Measurements from ENCODE around the gene PRPF8.

PRPF8 gene

GRCh38 chr17:1643999-1644492, 40.6 kb downstream of the PRPF8 start:
- DNase-seq: peak; percentile 59

GRCh38 chr17:1643293-1643998, 41.2 kb downstream of the PRPF8 start:
- peak; percentile 92 for DNase-seq

GRCh38 chr17:1641065-1641403, 43.6 kb downstream of the PRPF8 start:
- DNase-seq: peak; percentile 61

GRCh38 chr17:1640329-1641064, 44.2 kb downstream of the PRPF8 start:
- peak; percentile 78 for DNase-seq

GRCh38 chr17:1639549-1640180, 45.0 kb downstream of the PRPF8 start:
- DNase-seq: peak; percentile 73

GRCh38 chr17:1638624-1639300, 45.9 kb downstream of the PRPF8 start:
- peak; percentile 60 for DNase-seq

- no peak for DNase-seq
Observed at GRCh38 chr17:1638171-1638590, 46.5 kb downstream of the PRPF8 start.

GRCh38 chr17:1636732-1637285, 47.9 kb downstream of the PRPF8 start:
- no peak for DNase-seq

- no peak for DNase-seq
Observed at GRCh38 chr17:1635675-1636465, 48.8 kb downstream of the PRPF8 start.

- DNase-seq: no peak
Observed at GRCh38 chr17:1634841-1635650, 49.6 kb downstream of the PRPF8 start.

- DNase-seq: peak; percentile 62
Observed at GRCh38 chr17:1630662-1631061, 54.0 kb downstream of the PRPF8 start.

GRCh38 chr17:1629504-1630310, 55.0 kb downstream of the PRPF8 start:
- DNase-seq: peak; percentile 90

GRCh38 chr17:1628856-1629503, 55.7 kb downstream of the PRPF8 start:
- peak; percentile 100 for DNase-seq

GRCh38 chr17:1627982-1628855, 56.4 kb downstream of the PRPF8 start, which contains the start of gene SLC43A2:
TSS of gene SLC43A2 (minus strand) at chr17:1628834. CDS start at chr17:1627874, 960 bp downstream.
- peak; percentile 96 for DNase-seq

- peak; percentile 72 for DNase-seq
Observed at GRCh38 chr17:1627182-1627981, 57.3 kb downstream of the PRPF8 start.

GRCh38 chr17:1626333-1626732, 58.3 kb downstream of the PRPF8 start:
- DNase-seq: peak; percentile 55

GRCh38 chr17:1625581-1625980, 59.1 kb downstream of the PRPF8 start:
- DNase-seq: no peak

GRCh38 chr17:1625053-1625452, 59.6 kb downstream of the PRPF8 start:
- DNase-seq: no peak
